ENCODE measurements around the gene ERGIC1.

ERGIC1 gene

GRCh38 chr5:172939071-172939470 is 105.0 kb downstream of the ERGIC1 start:
- Histone ChIP-seq H3K36me3 (ENCODE audit: control insufficient read depth in 1 of 2, insufficient read depth in 2 of 2, low read length in 2 of 2) (peaks cover 27 to 59% of the 10 kb centered on the region in 2 donors), H3K9me3 (ENCODE audit: control insufficient read depth in 1 of 2, low read length in 2 of 2) (no peaks in the 10 kb centered on the region), H3K27ac (ENCODE audit: low read length) (no peak overlapping the region)

GRCh38 chr5:172939611-172940267 is 105.7 kb downstream of the ERGIC1 start:
- Histone ChIP-seq H3K4me1 (ENCODE audit: control insufficient read depth in 1 of 2, insufficient read depth in 2 of 2, low read length in 2 of 2) (peaks cover 0 to 3% of the 10 kb centered on the region in 2 donors), H3K4me3 (ENCODE audit: low read depth in 1 of 2, low read length in 2 of 2) (no peak overlapping the region), H3K27me3 (ENCODE audit: low read depth, low read length) (no peaks in the 10 kb centered on the region), H3K27ac (ENCODE audit: low read length) (no peak overlapping the region), H3K36me3 (ENCODE audit: control insufficient read depth in 1 of 2, insufficient read depth in 2 of 2, low read length in 2 of 2) (peaks cover 27 to 54% of the 10 kb centered on the region in 2 donors), H3K9me3 (ENCODE audit: control insufficient read depth in 1 of 2, low read length in 2 of 2) (no peaks in the 10 kb centered on the region)

More at GRCh38 chr5:172939071-172939470, 105.0 kb downstream of the ERGIC1 start:
- H3K27me3 ChIP-seq (ENCODE audit: low read depth, low read length) = no peaks in the 10 kb centered on the region
- peaks cover 0 to 3% of the 10 kb centered on the region in 2 donors for H3K4me1 ChIP-seq (ENCODE audit: control insufficient read depth in 1 of 2, insufficient read depth in 2 of 2, low read length in 2 of 2)
- no peak overlapping the region for H3K4me3 ChIP-seq (ENCODE audit: low read depth in 1 of 2, low read length in 2 of 2)

- Histone ChIP-seq H3K27me3 (ENCODE audit: low read depth, low read length) (no peaks in the 10 kb centered on the region), H3K36me3 (ENCODE audit: control insufficient read depth in 1 of 2, insufficient read depth in 2 of 2, low read length in 2 of 2) (peaks cover 23 to 47% of the 10 kb centered on the region in 2 donors), H3K27ac (ENCODE audit: low read length) (no peak overlapping the region)
Observed at GRCh38 chr5:172940268-172941066, 106.4 kb downstream of the ERGIC1 start.

GRCh38 chr5:172941067-172941516 is 107.0 kb downstream of the ERGIC1 start:
- no peaks in the 10 kb centered on the region for H3K27me3 ChIP-seq (ENCODE audit: low read depth, low read length)
- no peaks in the 10 kb centered on the region for H3K9me3 ChIP-seq (ENCODE audit: control insufficient read depth in 1 of 2, low read length in 2 of 2)
- peaks cover 0 to 3% of the 10 kb centered on the region in 2 donors for H3K4me1 ChIP-seq (ENCODE audit: control insufficient read depth in 1 of 2, insufficient read depth in 2 of 2, low read length in 2 of 2)
- no peak overlapping the region for H3K27ac ChIP-seq (ENCODE audit: low read length)
- no peak overlapping the region for H3K4me3 ChIP-seq (ENCODE audit: low read depth in 1 of 2, low read length in 2 of 2)
- H3K36me3 ChIP-seq (ENCODE audit: control insufficient read depth in 1 of 2, insufficient read depth in 2 of 2, low read length in 2 of 2) = peaks cover 18 to 47% of the 10 kb centered on the region in 2 donors

More at GRCh38 chr5:172940268-172941066, 106.4 kb downstream of the ERGIC1 start:
- Histone ChIP-seq H3K4me1 (ENCODE audit: control insufficient read depth in 1 of 2, insufficient read depth in 2 of 2, low read length in 2 of 2) (peaks cover 0 to 3% of the 10 kb centered on the region in 2 donors), H3K9me3 (ENCODE audit: control insufficient read depth in 1 of 2, low read length in 2 of 2) (no peaks in the 10 kb centered on the region), H3K4me3 (ENCODE audit: low read depth in 1 of 2, low read length in 2 of 2) (no peak overlapping the region)

GRCh38 chr5:172942556-172942955 is 108.5 kb downstream of the ERGIC1 start:
- H3K4me1 ChIP-seq (ENCODE audit: control insufficient read depth in 1 of 2, insufficient read depth in 2 of 2, low read length in 2 of 2) = peaks cover 0 to 3% of the 10 kb centered on the region in 2 donors
- no peak overlapping the region for H3K27ac ChIP-seq (ENCODE audit: low read length)
- no peaks in the 10 kb centered on the region for H3K27me3 ChIP-seq (ENCODE audit: low read depth, low read length)
- no peak overlapping the region for H3K4me3 ChIP-seq (ENCODE audit: low read depth in 1 of 2, low read length in 2 of 2)
- peaks cover 15 to 43% of the 10 kb centered on the region in 2 donors for H3K36me3 ChIP-seq (ENCODE audit: control insufficient read depth in 1 of 2, insufficient read depth in 2 of 2, low read length in 2 of 2)
- H3K9me3 ChIP-seq (ENCODE audit: control insufficient read depth in 1 of 2, low read length in 2 of 2) = no peaks in the 10 kb centered on the region

GRCh38 chr5:172943283-172943841 is 109.3 kb downstream of the ERGIC1 start:
- Histone ChIP-seq H3K27ac (ENCODE audit: low read length) (no peak overlapping the region), H3K4me1 (ENCODE audit: control insufficient read depth in 1 of 2, insufficient read depth in 2 of 2, low read length in 2 of 2) (peaks cover 0 to 3% of the 10 kb centered on the region in 2 donors), H3K36me3 (ENCODE audit: control insufficient read depth in 1 of 2, insufficient read depth in 2 of 2, low read length in 2 of 2) (peaks cover 16 to 43% of the 10 kb centered on the region in 2 donors), H3K4me3 (ENCODE audit: low read depth in 1 of 2, low read length in 2 of 2) (no peak overlapping the region), H3K9me3 (ENCODE audit: control insufficient read depth in 1 of 2, low read length in 2 of 2) (no peaks in the 10 kb centered on the region), H3K27me3 (ENCODE audit: low read depth, low read length) (no peaks in the 10 kb centered on the region)

- H3K27me3 ChIP-seq (ENCODE audit: low read depth, low read length) = no peaks in the 10 kb centered on the region
- no peak overlapping the region for H3K4me3 ChIP-seq (ENCODE audit: low read depth in 1 of 2, low read length in 2 of 2)
- no peaks in the 10 kb centered on the region for H3K9me3 ChIP-seq (ENCODE audit: control insufficient read depth in 1 of 2, low read length in 2 of 2)
- H3K36me3 ChIP-seq (ENCODE audit: control insufficient read depth in 1 of 2, insufficient read depth in 2 of 2, low read length in 2 of 2) = peaks cover 16 to 43% of the 10 kb centered on the region in 2 donors
- H3K4me1 ChIP-seq (ENCODE audit: control insufficient read depth in 1 of 2, insufficient read depth in 2 of 2, low read length in 2 of 2) = peaks cover 0 to 3% of the 10 kb centered on the region in 2 donors
- no peak overlapping the region for H3K27ac ChIP-seq (ENCODE audit: low read length)
Observed at GRCh38 chr5:172943906-172944305, 109.9 kb downstream of the ERGIC1 start.

GRCh38 chr5:172944741-172945140 is 110.7 kb downstream of the ERGIC1 start:
- Histone ChIP-seq H3K27ac (ENCODE audit: low read length) (no peak overlapping the region), H3K9me3 (ENCODE audit: control insufficient read depth in 1 of 2, low read length in 2 of 2) (no peaks in the 10 kb centered on the region), H3K4me1 (ENCODE audit: control insufficient read depth in 1 of 2, insufficient read depth in 2 of 2, low read length in 2 of 2) (peaks cover 0 to 3% of the 10 kb centered on the region in 2 donors), H3K27me3 (ENCODE audit: low read depth, low read length) (no peaks in the 10 kb centered on the region), H3K4me3 (ENCODE audit: low read depth in 1 of 2, low read length in 2 of 2) (no peak overlapping the region), H3K36me3 (ENCODE audit: control insufficient read depth in 1 of 2, insufficient read depth in 2 of 2, low read length in 2 of 2) (peaks cover 16 to 43% of the 10 kb centered on the region in 2 donors)

GRCh38 chr5:172945151-172945550 is 111.1 kb downstream of the ERGIC1 start:
- Histone ChIP-seq H3K27ac (ENCODE audit: low read length) (no peak overlapping the region), H3K4me1 (ENCODE audit: control insufficient read depth in 1 of 2, insufficient read depth in 2 of 2, low read length in 2 of 2) (peaks cover 0 to 3% of the 10 kb centered on the region in 2 donors), H3K4me3 (ENCODE audit: low read depth in 1 of 2, low read length in 2 of 2) (no peak overlapping the region), H3K27me3 (ENCODE audit: low read depth, low read length) (no peaks in the 10 kb centered on the region), H3K36me3 (ENCODE audit: control insufficient read depth in 1 of 2, insufficient read depth in 2 of 2, low read length in 2 of 2) (peaks cover 16 to 43% of the 10 kb centered on the region in 2 donors), H3K9me3 (ENCODE audit: control insufficient read depth in 1 of 2, low read length in 2 of 2) (no peaks in the 10 kb centered on the region)

GRCh38 chr5:172946146-172946545 is 112.1 kb downstream of the ERGIC1 start:
- Histone ChIP-seq H3K4me1 (ENCODE audit: control insufficient read depth in 1 of 2, insufficient read depth in 2 of 2, low read length in 2 of 2) (peaks cover 0 to under 1% of the 10 kb centered on the region in 2 donors), H3K27me3 (ENCODE audit: low read depth, low read length) (no peaks in the 10 kb centered on the region), H3K27ac (ENCODE audit: low read length) (no peak overlapping the region), H3K9me3 (ENCODE audit: control insufficient read depth in 1 of 2, low read length in 2 of 2) (no peaks in the 10 kb centered on the region), H3K4me3 (ENCODE audit: low read depth in 1 of 2, low read length in 2 of 2) (no peak overlapping the region), H3K36me3 (ENCODE audit: control insufficient read depth in 1 of 2, insufficient read depth in 2 of 2, low read length in 2 of 2) (peaks cover 21 to 44% of the 10 kb centered on the region in 2 donors)

- H3K4me3 ChIP-seq (ENCODE audit: low read depth in 1 of 2, low read length in 2 of 2) = no peak overlapping the region
- H3K36me3 ChIP-seq (ENCODE audit: control insufficient read depth in 1 of 2, insufficient read depth in 2 of 2, low read length in 2 of 2) = peaks cover 31 to 36% of the 10 kb centered on the region in 2 donors
- H3K27me3 ChIP-seq (ENCODE audit: low read depth, low read length) = no peaks in the 10 kb centered on the region
- H3K9me3 ChIP-seq (ENCODE audit: control insufficient read depth in 1 of 2, low read length in 2 of 2) = no peaks in the 10 kb centered on the region
- H3K27ac ChIP-seq (ENCODE audit: low read length) = no peak overlapping the region
- peaks cover 0 to 5% of the 10 kb centered on the region in 2 donors for H3K4me1 ChIP-seq (ENCODE audit: control insufficient read depth in 1 of 2, insufficient read depth in 2 of 2, low read length in 2 of 2)
Observed at GRCh38 chr5:172949426-172949825, 115.4 kb downstream of the ERGIC1 start.
